Neural progenitor cell (in vitro differentiated cells): Measurements from ENCODE around the gene WWC1. TPM values are rescaled to one million over a fixed set of nuclear protein-coding genes. Genes with fewer than 3 reads are reported as not detected.

Experiments used
- DNase-seq: peaks from one replicate; pipeline ENCODE4 v3.0.0-alpha.2; 2016; ENCODE audit warnings: low spot score
- H2AFZ ChIP-seq: fragments of 200-600 bp; sonication (generic); replicated peaks from 2 replicates; pipeline ENCODE4 v1.6.1; 2016; ENCODE audit warnings: antibody characterized with exemption
- H3F3A ChIP-seq: fragments of 200-600 bp; sonication (generic); 2 replicates; pipeline ENCODE4 v1.6.1; 2016; ENCODE audit warnings: antibody characterized with exemption, low read depth
- H3K27ac ChIP-seq: fragments of 200-600 bp; sonication (generic); 2 replicates; pipeline ENCODE4 v1.5.1; 2016; ENCODE audit warnings: mild to moderate bottlenecking
- H3K27me3 ChIP-seq: fragments of 200-600 bp; sonication (generic); 2 replicates; pipeline ENCODE4 v1.6.1; 2016; ENCODE audit warnings: mild to moderate bottlenecking, moderate library complexity
- H3K36me3 ChIP-seq: fragments of 200-600 bp; sonication (generic); 2 replicates; pipeline ENCODE4 v1.5.1; 2016
- H3K4me1 ChIP-seq: fragments of 200-600 bp; sonication (generic); 2 replicates; pipeline ENCODE4 v1.6.1; 2016; ENCODE audit warnings: mixed run types
- H3K4me2 ChIP-seq: fragments of 200-600 bp; sonication (generic); 2 replicates; pipeline ENCODE4 v1.6.1; 2016
- H3K4me3 ChIP-seq: fragments of 200-600 bp; sonication (generic); 2 replicates; pipeline ENCODE4 v1.5.1; 2016
- H3K79me2 ChIP-seq: fragments of 200-600 bp; sonication (generic); 2 replicates; pipeline ENCODE4 v1.6.1; 2016; ENCODE audit warnings: low read depth
- H3K9ac ChIP-seq: fragments of 200-600 bp; sonication (generic); 2 replicates; pipeline ENCODE4 v1.6.1; 2016
- H3K9me3 ChIP-seq: fragments of 200-600 bp; sonication (generic); 2 replicates; pipeline ENCODE4 v1.5.1; 2016; ENCODE audit warnings: low read depth
- H4K20me1 ChIP-seq: fragments of 200-600 bp; sonication (generic); 2 replicates; pipeline ENCODE4 v1.6.1; 2016; ENCODE audit warnings: low read depth
- H3K27ac Mint-ChIP-seq: 3 replicates; pipeline ENCODE4 v1.8.0; 2021; ENCODE audit warnings: mixed read lengths
- H3K27me3 Mint-ChIP-seq: 2 replicates; pipeline ENCODE4 v1.8.0; 2022; ENCODE audit warnings: low read depth, mild to moderate bottlenecking, inconsistent platforms, moderate library complexity, mixed read lengths; ENCODE audit not compliant: insufficient read depth
- H3K36me3 Mint-ChIP-seq: 3 replicates; pipeline ENCODE4 v1.8.0; 2021; ENCODE audit warnings: mixed read lengths
- H3K4me1 Mint-ChIP-seq: 3 replicates; pipeline ENCODE4 v1.8.0; 2021; ENCODE audit warnings: mixed read lengths
- H3K4me3 Mint-ChIP-seq: 3 replicates; pipeline ENCODE4 v1.8.0; 2021; ENCODE audit warnings: mild to moderate bottlenecking, moderate library complexity, mixed read lengths
- H3K9me3 Mint-ChIP-seq: 3 replicates; pipeline ENCODE4 v1.8.0; 2020; ENCODE audit warnings: mixed read lengths
- EZH2 ChIP-seq: fragments of 200-600 bp; sonication (generic); IDR thresholded peaks from 2 replicates; pipeline ENCODE4 v1.6.1; 2017; ENCODE audit warnings: antibody characterized with exemption, mild to moderate bottlenecking, moderate library complexity
- EZH2phosphoT487 ChIP-seq: fragments of 200-600 bp; sonication (generic); IDR thresholded peaks from 2 replicates; pipeline ENCODE4 v1.6.1; 2017; ENCODE audit warnings: antibody characterized with exemption
- total RNA-seq: library from RNA; depleted of rRNA; stranded (reverse); fragments of >200 nt; gene quantifications from 2 replicates; pipeline ENCODE4 v1.2.3, GENCODE V29; 2015; ENCODE audit warnings: low replicate concordance
- TF ChIP-seq, protein P1 (sequence below): fragments of 200-600 bp; sonication (generic); IDR thresholded peaks from 2 replicates; pipeline ENCODE4 v1.5.1; 2017; ENCODE audit warnings: antibody characterized with exemption, mild to moderate bottlenecking

Gene WWC1
- total RNA-seq, 1 donor from 2014 or later: 6.7 TPM

DNA sequence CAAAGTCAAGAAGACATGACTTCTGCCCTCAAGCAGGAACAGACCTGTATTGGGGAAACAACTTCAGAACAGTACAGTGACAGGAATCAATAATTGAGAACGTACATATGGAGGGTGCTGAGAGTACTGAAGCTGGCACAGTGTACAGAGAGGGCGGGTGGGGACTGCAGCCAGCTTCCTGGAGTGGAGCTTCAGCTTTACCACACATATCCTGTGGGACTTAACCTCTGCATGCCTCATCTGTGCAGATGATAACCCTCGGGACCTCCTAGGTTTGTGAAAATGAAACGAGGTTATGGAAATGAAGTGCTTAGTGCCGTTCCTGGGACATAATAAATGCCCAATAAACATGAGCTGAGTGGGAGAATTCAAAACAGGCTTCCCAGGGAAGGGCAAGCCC, 172.8 kb downstream of the WWC1 start:
- no peaks in the 10 kb centered on the region for H3K9me3 Mint-ChIP-seq
- H3K4me1 Mint-ChIP-seq: peaks cover 9% of the 10 kb centered on the region
- H3K4me3 Mint-ChIP-seq: no peak overlapping the region
- no peak overlapping the region for H2AFZ ChIP-seq
- peak overlapping the region; percentile 45 for H3K9ac ChIP-seq
- peaks cover 11% of the 10 kb centered on the region for H3K36me3 Mint-ChIP-seq
- DNase-seq: no peak
- no peaks in the 10 kb centered on the region for H3F3A ChIP-seq
- no peaks in the 10 kb centered on the region for H3K79me2 ChIP-seq
- peaks cover 9% of the 10 kb centered on the region for H3K27me3 Mint-ChIP-seq
- H3K4me2 ChIP-seq: no peak overlapping the region
- H3K27ac ChIP-seq: no peak overlapping the region
- H3K9me3 ChIP-seq: no peaks in the 10 kb centered on the region
- TF ChIP-seq, protein P1, sequence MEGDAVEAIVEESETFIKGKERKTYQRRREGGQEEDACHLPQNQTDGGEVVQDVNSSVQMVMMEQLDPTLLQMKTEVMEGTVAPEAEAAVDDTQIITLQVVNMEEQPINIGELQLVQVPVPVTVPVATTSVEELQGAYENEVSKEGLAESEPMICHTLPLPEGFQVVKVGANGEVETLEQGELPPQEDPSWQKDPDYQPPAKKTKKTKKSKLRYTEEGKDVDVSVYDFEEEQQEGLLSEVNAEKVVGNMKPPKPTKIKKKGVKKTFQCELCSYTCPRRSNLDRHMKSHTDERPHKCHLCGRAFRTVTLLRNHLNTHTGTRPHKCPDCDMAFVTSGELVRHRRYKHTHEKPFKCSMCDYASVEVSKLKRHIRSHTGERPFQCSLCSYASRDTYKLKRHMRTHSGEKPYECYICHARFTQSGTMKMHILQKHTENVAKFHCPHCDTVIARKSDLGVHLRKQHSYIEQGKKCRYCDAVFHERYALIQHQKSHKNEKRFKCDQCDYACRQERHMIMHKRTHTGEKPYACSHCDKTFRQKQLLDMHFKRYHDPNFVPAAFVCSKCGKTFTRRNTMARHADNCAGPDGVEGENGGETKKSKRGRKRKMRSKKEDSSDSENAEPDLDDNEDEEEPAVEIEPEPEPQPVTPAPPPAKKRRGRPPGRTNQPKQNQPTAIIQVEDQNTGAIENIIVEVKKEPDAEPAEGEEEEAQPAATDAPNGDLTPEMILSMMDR: no peak
- TF ChIP-seq EZH2phosphoT487: no peak
- TF ChIP-seq EZH2: no peak
- H3K4me3 ChIP-seq: no peak overlapping the region
- no peaks in the 10 kb centered on the region for H3K36me3 ChIP-seq
- no peaks in the 10 kb centered on the region for H3K27me3 ChIP-seq
- no peaks in the 10 kb centered on the region for H4K20me1 ChIP-seq
- peak overlapping the region; percentile 38 for H3K27ac Mint-ChIP-seq
- H3K4me1 ChIP-seq: no peaks in the 10 kb centered on the region

GRCh38 chr5:168464641-168465040, 173.2 kb downstream of the WWC1 start:
- Mint-ChIP-seq H3K27me3 (peaks cover 7% of the 10 kb centered on the region), H3K4me1 (peaks cover 9% of the 10 kb centered on the region), H3K36me3 (peaks cover 11% of the 10 kb centered on the region), H3K9me3 (no peaks in the 10 kb centered on the region), H3K4me3 (no peak overlapping the region), H3K27ac (no peak overlapping the region)
- Histone ChIP-seq H3F3A (no peaks in the 10 kb centered on the region), H3K27ac (no peak overlapping the region), H3K4me1 (no peaks in the 10 kb centered on the region), H4K20me1 (no peaks in the 10 kb centered on the region), H3K36me3 (no peaks in the 10 kb centered on the region), H3K4me3 (no peak overlapping the region), H3K79me2 (no peaks in the 10 kb centered on the region), H2AFZ (no peak overlapping the region), H3K9me3 (no peaks in the 10 kb centered on the region), H3K9ac (no peak overlapping the region), H3K27me3 (no peaks in the 10 kb centered on the region), H3K4me2 (no peak overlapping the region)
- no peak for TF ChIP-seq EZH2
- TF ChIP-seq, protein P1: no peak
- no peak for TF ChIP-seq EZH2phosphoT487
- no peak for DNase-seq

- H3K9me3 ChIP-seq: no peaks in the 10 kb centered on the region
Observed at GRCh38 chr5:168467755-168468330, 176.4 kb downstream of the WWC1 start.

More at GRCh38 chr5:168467755-168468330, 176.4 kb downstream of the WWC1 start:
- Mint-ChIP-seq H3K9me3 (no peaks in the 10 kb centered on the region), H3K36me3 (peaks cover 8% of the 10 kb centered on the region), H3K27ac (peak overlapping the region; percentile 57), H3K4me1 (peaks cover 3% of the 10 kb centered on the region), H3K27me3 (peaks cover 2% of the 10 kb centered on the region), H3K4me3 (no peak overlapping the region)
- Histone ChIP-seq H3K4me1 (no peaks in the 10 kb centered on the region), H4K20me1 (no peaks in the 10 kb centered on the region), H2AFZ (no peak overlapping the region), H3F3A (no peaks in the 10 kb centered on the region), H3K36me3 (no peaks in the 10 kb centered on the region), H3K4me2 (no peak overlapping the region), H3K9ac (no peak overlapping the region), H3K79me2 (no peaks in the 10 kb centered on the region), H3K27ac (no peak overlapping the region), H3K4me3 (no peak overlapping the region), H3K27me3 (no peaks in the 10 kb centered on the region)
- no peak for DNase-seq
- TF ChIP-seq, protein P1: no peak
